ENCODE data around the gene ITPK1.

ITPK1 gene

GRCh38 chr14:92946847-92947545 is 168.7 kb downstream of the ITPK1 start:
- no peak for DNase-seq (ENCODE audit: low read depth)
- no peak for TF ChIP-seq CTCF (conservative IDR thresholded peaks at IDR 0.05; ENCODE audit: low read length)

GRCh38 chr14:92945959-92946846 is 169.5 kb downstream of the ITPK1 start:
- no peak overlapping the region for H3K4me3 ChIP-seq (ENCODE audit: low read length)
- no peak for TF ChIP-seq CTCF (conservative IDR thresholded peaks at IDR 0.05; ENCODE audit: low read length)
- peak; percentile 17 for DNase-seq (ENCODE audit: low read depth)

More at GRCh38 chr14:92946847-92947545, 168.7 kb downstream of the ITPK1 start:
- H3K4me3 ChIP-seq (ENCODE audit: low read length): no peak overlapping the region

GRCh38 chr14:92945544-92945943 is 170.2 kb downstream of the ITPK1 start:
- DNase-seq (ENCODE audit: low read depth): no peak
- H3K4me3 ChIP-seq (ENCODE audit: low read length): no peak overlapping the region
- TF ChIP-seq CTCF (conservative IDR thresholded peaks at IDR 0.05; ENCODE audit: low read length): no peak

- TF ChIP-seq CTCF (conservative IDR thresholded peaks at IDR 0.05; ENCODE audit: low read length): no peak
- no peak overlapping the region for H3K4me3 ChIP-seq (ENCODE audit: low read length)
- no peak for DNase-seq (ENCODE audit: low read depth)
Observed at GRCh38 chr14:92944976-92945375, 170.7 kb downstream of the ITPK1 start.

- no peak for TF ChIP-seq CTCF (conservative IDR thresholded peaks at IDR 0.05; ENCODE audit: low read length)
Observed at GRCh38 chr14:92943855-92944570, 171.7 kb downstream of the ITPK1 start.

GRCh38 chr14:92942976-92943710 is 172.6 kb downstream of the ITPK1 start:
- no peak for DNase-seq (ENCODE audit: low read depth)
- H3K4me3 ChIP-seq (ENCODE audit: low read length): no peak overlapping the region
- no peak for TF ChIP-seq CTCF (conservative IDR thresholded peaks at IDR 0.05; ENCODE audit: low read length)

More at GRCh38 chr14:92943855-92944570, 171.7 kb downstream of the ITPK1 start:
- no peak overlapping the region for H3K4me3 ChIP-seq (ENCODE audit: low read length)
- no peak for DNase-seq (ENCODE audit: low read depth)

Data from AG10803 (cell line).